Gastroesophageal sphincter (tissue), 4 donors: ENCODE data around the gene TNNI3. TPM values are rescaled to one million over a fixed set of nuclear protein-coding genes. Genes with fewer than 3 reads are reported as not detected.

Experiments used
- ATAC-seq: fragments of 150-250 bp; one replicate; pipeline ENCODE4 v1.9.1; 2016; ENCODE audit warnings: mild to moderate bottlenecking, moderate library complexity
- H3K27ac ChIP-seq, 4 donors: fragments of 200-600 bp; sonication (generic) in 3 of 4; 1 replicate in 3 of 4; 2 replicates in 1 of 4; pipeline ENCODE4 v1.5.1; 2016 to 2019
- H3K27me3 ChIP-seq: fragments of 200-600 bp; sonication (generic); one replicate; pipeline ENCODE4 v1.5.1; 2019
- H3K36me3 ChIP-seq, 2 donors: fragments of 200-600 bp; sonication (generic); one replicate each; pipeline ENCODE4 v1.5.1; 2019; ENCODE audit warnings: control low read depth in 1 of 2
- H3K4me1 ChIP-seq, 3 donors: fragments of 200-600 bp; sonication (generic); 1 replicate in 2 of 3; 2 replicates in 1 of 3; pipeline ENCODE4 v1.5.1; 2016 to 2019; ENCODE audit warnings: control low read depth in 2 of 3
- H3K4me3 ChIP-seq, 2 donors: fragments of 200-600 bp; sonication (generic); one replicate each; pipeline ENCODE4 v1.5.1; 2019; ENCODE audit warnings: mild to moderate bottlenecking in 1 of 2, moderate library complexity in 1 of 2
- H3K9me3 ChIP-seq, 3 donors: fragments of 200-600 bp; sonication (generic); one replicate each; pipeline ENCODE4 v1.5.1; 2017 to 2019; ENCODE audit warnings: control low read depth in 2 of 3
- CTCF ChIP-seq, 4 experiments: fragments of 200-600 bp in 2 of 4; fragments of 450-650 bp in 2 of 4; sonication (generic) in 1 of 4; IDR thresholded peaks; one replicate each; pipeline ENCODE4 v1.5.1; 2017 to 2019; ENCODE audit warnings: antibody characterized with exemption in 4 of 4, mild to moderate bottlenecking in 2 of 4, moderate library complexity in 2 of 4
- EP300 ChIP-seq: sonication (generic); formaldehyde crosslinking; IDR thresholded peaks from one replicate; pipeline ENCODE4 v1.6.1; 2017; ENCODE audit warnings: antibody characterized with exemption, mild to moderate bottlenecking
- POLR2A ChIP-seq, 2 donors: fragments of 450-650 bp; IDR thresholded peaks; one replicate each; pipeline ENCODE4 v1.6.1; 2017; ENCODE audit warnings: antibody characterized with exemption in 2 of 2, mild to moderate bottlenecking in 2 of 2, moderate library complexity in 1 of 2
- POLR2AphosphoS5 ChIP-seq: sonication (generic); formaldehyde crosslinking; IDR thresholded peaks from one replicate; pipeline ENCODE4 v1.6.1; 2017; ENCODE audit warnings: antibody characterized with exemption
- WGBS, 2 donors: methylation state at CpG; one replicate each; pipeline ENCODE4 v1.1.5; 2018; ENCODE audit warnings: low coverage in 1 of 2; 5-methylcytosine and 5-hydroxymethylcytosine counted together
- total RNA-seq, 4 donors: library from RNA; depleted of rRNA; stranded (reverse); fragments of >200 nt; gene quantifications; one replicate each; pipeline ENCODE4 v1.1.0, GENCODE V29; 2016

Gene TNNI3
- total RNA-seq, 4 donors from 2014 or later: not detected

GRCh38 chr19:55175117-55175867 is 17.8 kb upstream of the TNNI3 start:
- Histone ChIP-seq H3K27ac (no peak overlapping the region), H3K27me3 (peaks cover 100% of the 10 kb centered on the region), H3K4me3 (no peak overlapping the region), H3K36me3 (no peaks in the 10 kb centered on the region), H3K9me3 (no peaks in the 10 kb centered on the region), H3K4me1 (peaks cover 0 to 35% (median 11%) of the 10 kb centered on the region in 3 donors)
- WGBS, 2 donors: 54 to 71% methylated on average over 6 to 13 of the region's 43 CpGs
- no peak for TF ChIP-seq POLR2A (IDR thresholded peaks at IDR 0.05)
- TF ChIP-seq CTCF (IDR thresholded peaks at IDR 0.05): no peak
- no peak for TF ChIP-seq EP300
- no peak for TF ChIP-seq POLR2AphosphoS5
- ATAC-seq: no peak

GRCh38 chr19:55174425-55175116 is 17.0 kb upstream of the TNNI3 start:
- H3K4me3 ChIP-seq: no peak overlapping the region
- H3K9me3 ChIP-seq: no peaks in the 10 kb centered on the region
- peaks cover 100% of the 10 kb centered on the region for H3K27me3 ChIP-seq
- no peak overlapping the region for H3K27ac ChIP-seq
- no peak for ATAC-seq
- TF ChIP-seq CTCF (IDR thresholded peaks at IDR 0.05) (no peak), POLR2A (IDR thresholded peaks at IDR 0.05) (no peak), POLR2AphosphoS5 (no peak), EP300 (no peak)
- WGBS, 2 donors: 50 to 61% methylated on average over 3 to 6 of the region's 21 CpGs
- peaks cover 0 to 28% (median 11%) of the 10 kb centered on the region in 3 donors for H3K4me1 ChIP-seq
- H3K36me3 ChIP-seq: no peaks in the 10 kb centered on the region

GRCh38 chr19:55173714-55174409 is 16.3 kb upstream of the TNNI3 start:
- ATAC-seq: peak; percentile 70
- peaks cover 100% of the 10 kb centered on the region for H3K27me3 ChIP-seq
- WGBS, 2 donors: 0% methylated on average over 2 of the region's 37 CpGs; no CpG with 5 or more reads in 1 of the 2 donors

GRCh38 chr19:55173186-55173713 is 15.7 kb upstream of the TNNI3 start:
- no peaks in the 10 kb centered on the region for H3K9me3 ChIP-seq
- peaks cover 0 to 18% (median 8%) of the 10 kb centered on the region in 3 donors for H3K4me1 ChIP-seq
- H3K36me3 ChIP-seq: no peaks in the 10 kb centered on the region
- no peak overlapping the region for H3K27ac ChIP-seq
- ATAC-seq: peak; percentile 17
- H3K4me3 ChIP-seq: peak overlapping the region in 1 of 2 donors; percentile 38
- peaks cover 100% of the 10 kb centered on the region for H3K27me3 ChIP-seq
- TF ChIP-seq EP300: no peak
- no peak for TF ChIP-seq POLR2AphosphoS5
- no peak for TF ChIP-seq POLR2A (IDR thresholded peaks at IDR 0.05)
- no peak for TF ChIP-seq CTCF (IDR thresholded peaks at IDR 0.05)
- 0 to 7% methylated on average over 6 to 7 of the region's 32 CpGs for WGBS, 2 donors

More at GRCh38 chr19:55173714-55174409, 16.3 kb upstream of the TNNI3 start:
- Histone ChIP-seq H3K36me3 (no peaks in the 10 kb centered on the region), H3K4me1 (peaks cover 0 to 21% (median 8%) of the 10 kb centered on the region in 3 donors), H3K9me3 (no peaks in the 10 kb centered on the region), H3K4me3 (peak overlapping the region in 1 of 2 donors; percentile 38), H3K27ac (no peak overlapping the region)
- TF ChIP-seq EP300 (no peak), CTCF (IDR thresholded peaks at IDR 0.05) (no peak), POLR2A (IDR thresholded peaks at IDR 0.05) (no peak), POLR2AphosphoS5 (no peak)
